ENCODE results near the gene TFIP11. TPM values are rescaled to one million over a fixed set of nuclear protein-coding genes. Genes with fewer than 3 reads are reported as not detected.

TFIP11 gene
- polyA plus RNA-seq, 2 of the 4 experiments (the other 2 are of a cell fraction), result 21.1 to 28.8 TPM

DNA sequence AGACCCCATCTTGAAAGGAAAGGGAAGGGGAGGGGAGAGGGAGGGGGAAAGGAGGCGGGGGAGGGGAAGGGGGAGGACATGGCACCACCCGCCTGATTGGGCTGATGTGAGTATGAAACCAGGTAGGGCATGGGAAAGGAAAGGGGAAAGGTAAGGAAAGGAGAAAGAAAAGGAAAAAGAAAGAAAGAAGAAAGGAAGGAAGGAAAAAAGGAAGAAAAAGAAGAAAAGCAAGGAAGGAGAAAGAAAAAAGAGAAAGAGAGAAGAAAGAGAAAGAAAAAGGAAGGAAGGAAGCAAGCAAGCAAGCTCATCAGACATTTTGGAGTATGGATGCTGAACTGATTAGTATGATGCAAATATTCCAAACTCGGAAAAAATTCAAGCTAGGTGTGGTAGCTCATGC, 36.0 kb upstream of the TFIP11 start (continued):
- TF ChIP-seq, protein P1, sequence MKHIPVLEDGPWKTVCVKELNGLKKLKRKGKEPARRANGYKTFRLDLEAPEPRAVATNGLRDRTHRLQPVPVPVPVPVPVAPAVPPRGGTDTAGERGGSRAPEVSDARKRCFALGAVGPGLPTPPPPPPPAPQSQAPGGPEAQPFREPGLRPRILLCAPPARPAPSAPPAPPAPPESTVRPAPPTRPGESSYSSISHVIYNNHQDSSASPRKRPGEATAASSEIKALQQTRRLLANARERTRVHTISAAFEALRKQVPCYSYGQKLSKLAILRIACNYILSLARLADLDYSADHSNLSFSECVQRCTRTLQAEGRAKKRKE (CRISPR knock-in tag; IDR thresholded peaks at IDR 0.05; ENCODE audit: low read depth), result no peak
- no peak for TF ChIP-seq GATA3 (IDR thresholded peaks at IDR 0.05; ENCODE audit: borderline replicate concordance)
- TF ChIP-seq HOXB5 (CRISPR knock-in tag; IDR thresholded peaks at IDR 0.05), result no peak

DNA sequence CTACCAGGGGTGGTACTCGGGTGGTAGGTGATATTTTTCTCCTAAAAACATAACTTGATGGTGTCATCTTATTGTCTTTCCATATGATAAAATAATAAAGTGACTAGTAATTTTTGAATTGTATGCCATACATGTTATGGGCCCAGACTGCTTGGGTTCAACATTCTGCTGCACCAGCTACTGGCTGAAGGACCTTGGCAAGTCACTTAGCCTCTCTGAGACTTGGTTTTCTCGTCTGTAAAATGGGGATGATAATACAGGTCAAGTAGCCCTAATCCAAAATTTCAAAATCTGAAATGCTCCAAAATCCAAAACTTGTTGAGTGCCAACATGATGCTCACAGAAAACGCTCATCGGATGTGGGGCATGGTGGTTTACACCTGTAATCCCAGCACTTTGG, 35.6 kb upstream of the TFIP11 start:
- DNase-seq (ENCODE audit: low read depth in 1 of 2, low spot score in 1 of 2), result no peak
- no peak overlapping the region for H3K4me3 ChIP-seq
- 87% methylated on average over 4 of the region's 4 CpGs for WGBS (ENCODE audit: missing lambda C conversion rate)
- no peak for FAIRE-seq
- peaks cover 9% of the 10 kb centered on the region; the same call in 2 of the 3 replicates for H3K4me1 ChIP-seq
- H3K9me3 ChIP-seq, result no peaks in the 10 kb centered on the region
- H3K27ac ChIP-seq, result no peak overlapping the region
- ATAC-seq, result no peak
- H3K4me2 ChIP-seq, result no peak overlapping the region
- no peak for TF ChIP-seq SMC3 (IDR thresholded peaks at IDR 0.05)
- TF ChIP-seq SREBF2 (IDR thresholded peaks at IDR 0.05), result no peak
- TF ChIP-seq, protein P2, sequence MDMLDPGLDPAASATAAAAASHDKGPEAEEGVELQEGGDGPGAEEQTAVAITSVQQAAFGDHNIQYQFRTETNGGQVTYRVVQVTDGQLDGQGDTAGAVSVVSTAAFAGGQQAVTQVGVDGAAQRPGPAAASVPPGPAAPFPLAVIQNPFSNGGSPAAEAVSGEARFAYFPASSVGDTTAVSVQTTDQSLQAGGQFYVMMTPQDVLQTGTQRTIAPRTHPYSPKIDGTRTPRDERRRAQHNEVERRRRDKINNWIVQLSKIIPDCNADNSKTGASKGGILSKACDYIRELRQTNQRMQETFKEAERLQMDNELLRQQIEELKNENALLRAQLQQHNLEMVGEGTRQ (IDR thresholded peaks at IDR 0.05), result no peak
- TF ChIP-seq HOXA7 (CRISPR knock-in tag; IDR thresholded peaks at IDR 0.05), result no peak
- TF ChIP-seq HOXB5 (CRISPR knock-in tag; IDR thresholded peaks at IDR 0.05), result no peak
- TF ChIP-seq CHD2 (IDR thresholded peaks at IDR 0.05; ENCODE audit: low read length, partially characterized antibody), result no peak
- TF ChIP-seq ZNF302 (CRISPR knock-in tag; IDR thresholded peaks at IDR 0.05), result no peak
- TF ChIP-seq HOXB13 (CRISPR knock-in tag; IDR thresholded peaks at IDR 0.05; ENCODE audit: low read depth), result no peak
- TF ChIP-seq MAFK (IDR thresholded peaks at IDR 0.05; ENCODE audit: partially characterized antibody), result no peak
- TF ChIP-seq BHLHE40 (IDR thresholded peaks at IDR 0.05; ENCODE audit: low read depth, low read length), result no peak
- TF ChIP-seq, protein P3, sequence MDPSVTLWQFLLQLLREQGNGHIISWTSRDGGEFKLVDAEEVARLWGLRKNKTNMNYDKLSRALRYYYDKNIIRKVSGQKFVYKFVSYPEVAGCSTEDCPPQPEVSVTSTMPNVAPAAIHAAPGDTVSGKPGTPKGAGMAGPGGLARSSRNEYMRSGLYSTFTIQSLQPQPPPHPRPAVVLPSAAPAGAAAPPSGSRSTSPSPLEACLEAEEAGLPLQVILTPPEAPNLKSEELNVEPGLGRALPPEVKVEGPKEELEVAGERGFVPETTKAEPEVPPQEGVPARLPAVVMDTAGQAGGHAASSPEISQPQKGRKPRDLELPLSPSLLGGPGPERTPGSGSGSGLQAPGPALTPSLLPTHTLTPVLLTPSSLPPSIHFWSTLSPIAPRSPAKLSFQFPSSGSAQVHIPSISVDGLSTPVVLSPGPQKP (IDR thresholded peaks at IDR 0.05; ENCODE audit: low read depth, low read length), result no peak
- TF ChIP-seq, protein P4, sequence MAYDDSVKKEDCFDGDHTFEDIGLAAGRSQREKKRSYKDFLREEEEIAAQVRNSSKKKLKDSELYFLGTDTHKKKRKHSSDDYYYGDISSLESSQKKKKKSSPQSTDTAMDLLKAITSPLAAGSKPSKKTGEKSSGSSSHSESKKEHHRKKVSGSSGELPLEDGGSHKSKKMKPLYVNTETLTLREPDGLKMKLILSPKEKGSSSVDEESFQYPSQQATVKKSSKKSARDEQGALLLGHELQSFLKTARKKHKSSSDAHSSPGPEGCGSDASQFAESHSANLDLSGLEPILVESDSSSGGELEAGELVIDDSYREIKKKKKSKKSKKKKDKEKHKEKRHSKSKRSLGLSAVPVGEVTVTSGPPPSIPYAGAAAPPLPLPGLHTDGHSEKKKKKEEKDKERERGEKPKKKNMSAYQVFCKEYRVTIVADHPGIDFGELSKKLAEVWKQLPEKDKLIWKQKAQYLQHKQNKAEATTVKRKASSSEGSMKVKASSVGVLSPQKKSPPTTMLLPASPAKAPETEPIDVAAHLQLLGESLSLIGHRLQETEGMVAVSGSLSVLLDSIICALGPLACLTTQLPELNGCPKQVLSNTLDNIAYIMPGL (CRISPR knock-in tag; IDR thresholded peaks at IDR 0.05; ENCODE audit: borderline replicate concordance), result no peak
- CTCF ChIA-PET, result no interaction called here
- POLR2A ChIA-PET, result interaction anchor here (0.6 kb wide), 1 partner anchor 15 kb away, joined by 3 read pairs; no protein-coding TSS in a partner anchor

DNA sequence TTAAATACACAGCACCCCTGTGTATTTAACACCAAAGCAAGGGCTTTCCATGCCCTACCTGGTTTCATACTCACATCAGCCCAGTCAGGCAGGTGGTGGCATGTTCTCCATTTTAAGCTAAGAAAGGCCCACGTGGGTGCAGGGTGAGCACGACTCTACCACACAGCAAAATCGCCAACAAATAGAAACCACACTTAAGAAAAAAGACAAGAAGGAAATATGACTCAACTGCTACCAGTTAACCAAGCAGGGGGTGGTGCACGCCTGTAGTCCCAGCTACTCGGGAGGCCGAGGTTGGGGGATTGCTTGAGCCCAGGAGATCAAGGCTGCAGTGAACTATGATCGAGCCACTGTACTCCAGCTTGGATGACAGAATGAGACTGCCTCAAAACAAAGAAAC, 35.2 kb upstream of the TFIP11 start:
- ChIA-PET POLR2A (interaction anchor here (0.6 kb wide), 1 partner anchor 15 kb away, joined by 3 read pairs; no protein-coding TSS in a partner anchor), CTCF (no interaction called here)
- Histone ChIP-seq H3K4me2 (no peak overlapping the region), H3K9me3 (no peaks in the 10 kb centered on the region), H3K27ac (no peak overlapping the region), H3K4me1 (peaks cover 8% of the 10 kb centered on the region; the same call in 1 of the 3 replicates), H3K4me3 (no peak overlapping the region)
- no peak for DNase-seq (ENCODE audit: low read depth in 1 of 2, low spot score in 1 of 2)
- no peak for ATAC-seq
- TF ChIP-seq BHLHE40 (IDR thresholded peaks at IDR 0.05; ENCODE audit: low read depth, low read length), result no peak
- TF ChIP-seq SREBF2 (IDR thresholded peaks at IDR 0.05), result no peak
- TF ChIP-seq, protein P2 (IDR thresholded peaks at IDR 0.05), result no peak
- TF ChIP-seq, protein P3 (IDR thresholded peaks at IDR 0.05; ENCODE audit: low read depth, low read length), result no peak
- TF ChIP-seq, protein P5, sequence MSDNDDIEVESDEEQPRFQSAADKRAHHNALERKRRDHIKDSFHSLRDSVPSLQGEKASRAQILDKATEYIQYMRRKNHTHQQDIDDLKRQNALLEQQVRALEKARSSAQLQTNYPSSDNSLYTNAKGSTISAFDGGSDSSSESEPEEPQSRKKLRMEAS (IDR thresholded peaks at IDR 0.05), result no peak
- TF ChIP-seq KDM1A (IDR thresholded peaks at IDR 0.05; ENCODE audit: low read depth), result no peak
- TF ChIP-seq NFE2L2 (conservative IDR thresholded peaks at IDR 0.05; ENCODE audit: low read length), result no peak
- TF ChIP-seq EHF (CRISPR knock-in tag; IDR thresholded peaks at IDR 0.05), result no peak
- no peak for TF ChIP-seq MAFK (IDR thresholded peaks at IDR 0.05; ENCODE audit: partially characterized antibody)
- TF ChIP-seq ZNF302 (CRISPR knock-in tag; IDR thresholded peaks at IDR 0.05), result no peak
- TF ChIP-seq CBX8 (IDR thresholded peaks at IDR 0.05), result no peak
- no peak for TF ChIP-seq CHD2 (IDR thresholded peaks at IDR 0.05; ENCODE audit: low read length, partially characterized antibody)
- TF ChIP-seq, protein P6, sequence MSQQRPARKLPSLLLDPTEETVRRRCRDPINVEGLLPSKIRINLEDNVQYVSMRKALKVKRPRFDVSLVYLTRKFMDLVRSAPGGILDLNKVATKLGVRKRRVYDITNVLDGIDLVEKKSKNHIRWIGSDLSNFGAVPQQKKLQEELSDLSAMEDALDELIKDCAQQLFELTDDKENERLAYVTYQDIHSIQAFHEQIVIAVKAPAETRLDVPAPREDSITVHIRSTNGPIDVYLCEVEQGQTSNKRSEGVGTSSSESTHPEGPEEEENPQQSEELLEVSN (IDR thresholded peaks at IDR 0.05; ENCODE audit: borderline replicate concordance, low read depth), result no peak
- TF ChIP-seq CBX2 (IDR thresholded peaks at IDR 0.05; ENCODE audit: borderline replicate concordance, low read depth), result no peak
- TF ChIP-seq MYC (IDR thresholded peaks at IDR 0.05; ENCODE audit: borderline replicate concordance, low read length), result no peak
- no peak for FAIRE-seq
- WGBS (ENCODE audit: missing lambda C conversion rate), result 91% methylated on average over 7 of the region's 7 CpGs

Measured in A549 (cell line).